Islet of Langerhans (tissue), 1 donor: Measurements from ENCODE around the gene SENP8.

Experiments used
- FAIRE-seq: peaks from one replicate; lab custom pipeline; 2011; peaks lifted over from hg19 to GRCh38; lab: Jason Lieb, UNC

Gene SENP8

GRCh38 chr15:72113347-72114031 lies 4.7 kb upstream of the SENP8 start:
- FAIRE-seq: no peak

DNA sequence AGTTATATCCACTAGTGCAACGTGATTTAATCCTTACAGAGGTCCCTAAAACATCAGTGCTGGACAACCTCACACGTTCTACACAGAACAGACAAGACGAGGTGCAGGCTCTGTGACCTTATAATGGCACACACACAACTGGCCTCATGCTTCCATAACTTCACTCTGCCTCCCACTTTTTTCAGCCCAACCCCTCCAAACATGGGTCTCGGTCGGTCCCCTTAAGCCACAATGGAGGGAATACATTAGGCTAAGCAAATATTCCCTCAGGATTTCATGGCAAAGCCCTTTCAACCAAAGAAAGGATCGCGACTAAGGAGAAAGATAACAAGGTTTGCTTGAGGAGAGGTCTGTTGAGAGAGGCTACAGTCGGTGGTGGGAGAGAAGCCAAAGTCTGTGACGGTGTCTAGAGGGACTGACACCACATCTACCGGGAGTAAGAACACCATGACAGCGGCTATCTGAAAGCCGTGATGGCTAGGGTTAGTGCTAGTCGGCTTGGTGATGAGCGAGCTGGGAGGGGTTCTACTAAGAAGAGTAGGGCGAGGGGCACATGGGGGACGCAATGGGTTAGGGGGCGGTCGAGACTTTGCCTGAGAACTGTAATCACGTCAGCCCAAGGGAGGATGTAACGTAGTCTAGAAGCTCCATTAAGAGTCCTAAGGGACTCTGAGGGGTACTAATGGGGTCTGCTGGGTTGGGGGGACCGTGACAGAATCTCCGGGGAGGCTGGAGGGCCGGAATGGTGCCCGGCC lies 1.3 kb upstream of the SENP8 start:
- FAIRE-seq: no peak

DNA sequence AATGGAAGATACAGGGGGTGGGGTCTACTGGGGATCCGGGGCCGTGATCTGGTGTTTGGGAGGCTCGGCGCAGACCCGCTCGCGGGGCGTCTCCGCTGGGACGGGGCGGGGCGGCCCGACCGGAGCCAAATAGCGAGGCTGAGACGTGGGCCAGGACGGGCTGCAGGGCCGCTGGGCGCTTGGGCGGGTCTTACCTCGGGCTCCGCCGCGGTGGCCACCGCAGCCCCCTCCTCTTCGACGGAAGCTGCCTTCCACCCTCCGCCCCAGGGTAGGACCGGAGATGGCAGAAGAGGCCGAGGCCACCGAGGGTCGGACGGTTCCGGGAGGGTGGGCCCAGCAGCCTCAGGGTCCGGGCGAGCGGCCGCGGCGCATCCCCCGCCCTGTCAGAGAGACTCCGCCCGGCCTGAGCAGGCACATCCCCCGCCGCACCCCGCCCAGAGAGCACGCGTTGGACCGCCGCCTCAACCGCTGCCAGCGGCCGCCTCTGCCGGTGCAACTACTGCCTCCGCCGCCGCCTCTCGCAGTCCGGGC lies 652 bp upstream of the SENP8 start:
- no peak for FAIRE-seq

DNA sequence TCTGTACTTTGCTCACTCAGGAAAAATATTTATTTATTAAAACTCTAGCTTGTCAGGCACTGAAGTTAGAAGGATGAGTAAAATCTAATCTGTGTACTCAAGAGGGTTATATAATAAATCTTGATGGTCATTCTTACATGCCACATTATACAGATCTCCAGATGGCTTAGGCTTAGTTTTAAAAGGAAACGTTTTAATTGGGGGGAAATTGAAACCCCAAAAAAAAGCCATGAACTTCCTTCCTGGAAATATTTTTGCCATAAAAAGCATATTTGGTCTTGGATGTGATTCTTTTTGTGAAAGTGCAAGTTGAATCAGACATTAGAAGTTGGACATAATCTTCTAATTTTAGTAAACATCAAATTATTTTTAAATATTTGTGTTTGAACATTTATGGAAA lies 6.0 kb downstream of the SENP8 start:
- FAIRE-seq: peak; percentile 30

DNA sequence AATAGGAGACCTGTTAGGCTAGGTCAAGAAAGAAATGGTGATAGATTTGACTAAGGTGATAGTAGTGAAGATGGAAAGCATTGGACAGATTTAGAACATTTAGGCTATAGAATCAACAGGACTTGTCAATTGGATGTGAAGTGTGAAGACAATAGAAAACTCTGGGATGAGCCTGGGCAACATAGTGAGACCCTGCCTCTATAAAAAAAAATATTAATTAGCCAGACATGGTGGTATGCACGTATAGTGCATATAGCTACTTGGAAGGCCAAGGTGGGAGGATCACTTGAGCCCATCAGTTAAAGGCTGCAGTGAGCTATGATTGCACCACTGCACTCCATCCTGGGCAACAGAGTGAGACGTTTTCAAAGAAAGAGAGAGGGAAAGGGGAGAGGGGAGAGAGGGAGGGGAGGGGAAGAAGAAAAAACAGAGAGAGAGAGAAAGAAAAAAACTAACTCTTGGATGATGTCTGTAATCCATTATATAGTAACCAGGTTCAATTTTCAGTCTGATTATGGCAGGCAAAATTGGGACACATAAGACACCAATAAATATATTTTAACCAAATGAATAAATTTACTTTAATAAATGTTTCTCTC lies 9.6 kb downstream of the SENP8 start:
- no peak for FAIRE-seq

DNA sequence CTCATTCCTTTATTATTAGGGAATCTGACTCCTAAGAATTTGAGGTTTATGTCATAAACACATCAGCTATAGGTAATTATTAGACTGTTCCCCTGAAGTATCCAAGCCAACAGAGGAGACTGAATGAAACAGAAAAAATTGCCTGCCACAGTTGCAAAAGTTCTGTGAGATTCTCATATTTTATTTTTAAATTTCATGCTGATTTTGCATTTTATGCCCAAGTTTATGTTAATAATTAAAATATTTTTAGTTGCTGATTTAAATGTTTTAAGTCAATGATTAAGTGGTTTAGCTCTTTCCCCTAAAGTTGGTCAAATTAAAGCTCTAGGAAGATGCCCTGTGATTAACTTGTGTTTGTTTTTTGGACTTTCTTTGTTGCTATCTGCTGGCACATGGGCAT lies 10.2 kb downstream of the SENP8 start:
- no peak for FAIRE-seq

DNA sequence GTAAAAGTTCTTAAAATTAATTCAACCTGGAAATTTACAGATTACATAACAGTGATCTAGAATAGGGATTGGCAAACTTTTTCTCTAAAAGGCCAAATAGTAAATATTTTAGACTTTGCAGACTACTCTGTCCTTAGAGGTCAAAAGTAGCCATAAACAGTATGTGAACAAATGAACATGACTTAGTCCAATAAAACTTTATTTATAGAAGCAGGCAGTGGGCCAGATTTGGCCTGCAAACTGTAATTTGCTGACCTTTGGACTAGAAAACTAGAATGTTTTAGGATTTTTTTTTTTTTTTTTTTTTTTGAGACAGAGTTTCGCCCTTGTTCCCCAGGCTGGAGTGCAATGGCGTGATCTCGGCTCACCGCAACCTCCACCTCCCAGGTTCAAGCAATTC lies 12.1 kb downstream of the SENP8 start:
- FAIRE-seq: no peak

DNA sequence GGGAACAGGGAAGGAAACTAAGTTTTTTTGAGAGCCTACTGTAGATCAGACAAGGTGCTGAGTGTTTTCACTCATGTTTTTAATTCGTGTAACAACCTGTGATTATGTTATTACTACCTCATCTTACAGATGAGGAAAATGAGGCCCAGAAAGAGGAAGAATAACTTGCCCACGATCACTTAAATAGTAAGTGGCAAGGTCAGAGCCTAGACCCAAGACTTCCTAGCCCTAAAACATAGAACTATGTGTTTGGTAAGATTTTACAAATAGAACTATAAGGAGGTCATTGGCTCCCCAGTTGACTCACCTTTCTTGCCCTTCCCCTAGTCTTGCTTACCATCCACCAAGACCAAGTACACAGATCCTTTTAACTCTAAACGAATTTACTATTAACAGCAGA lies 13.7 kb downstream of the SENP8 start:
- no peak for FAIRE-seq

GRCh38 chr15:72133211-72133610 lies 15.0 kb downstream of the SENP8 start:
- no peak for FAIRE-seq

GRCh38 chr15:72135719-72136118 lies 17.5 kb downstream of the SENP8 start:
- no peak for FAIRE-seq

DNA sequence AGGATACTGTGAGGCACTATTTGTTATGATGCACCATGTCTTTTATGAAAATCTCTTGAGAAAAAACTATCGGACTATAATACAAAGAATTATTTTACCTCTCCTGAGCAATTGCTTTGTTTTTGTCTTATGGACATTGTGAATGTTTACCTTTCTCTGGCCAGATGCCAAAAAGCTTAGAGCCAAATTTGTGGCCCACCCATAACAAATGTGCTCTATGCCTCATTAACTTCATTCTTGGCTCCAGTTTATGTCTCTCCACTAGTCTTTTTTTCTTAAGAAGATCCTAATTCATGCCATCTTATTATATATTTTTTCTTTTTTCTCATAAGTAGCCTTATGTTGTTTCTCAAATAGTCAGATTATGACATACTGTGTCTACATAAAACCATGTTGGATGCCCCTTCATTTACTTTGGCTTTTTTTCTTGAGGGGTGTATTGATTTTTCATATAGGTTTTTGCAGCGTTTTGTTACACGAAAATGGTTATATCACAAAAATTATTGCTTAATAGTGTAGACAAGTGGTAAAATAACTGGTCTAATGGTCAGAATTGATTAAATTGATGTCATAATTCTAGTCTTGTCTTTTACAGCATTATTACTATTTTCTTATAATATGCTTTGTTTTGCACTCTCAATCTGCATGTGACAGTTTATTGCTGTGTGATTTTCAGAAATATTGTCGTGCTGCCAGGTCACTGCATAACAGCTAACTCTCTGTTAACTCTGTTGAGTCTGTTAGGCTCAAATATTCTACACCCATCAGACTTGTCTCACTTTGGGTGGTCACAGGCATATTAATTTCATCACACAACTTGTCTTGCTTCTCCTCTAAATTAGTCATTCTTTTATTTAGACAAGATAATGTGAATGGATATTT lies 18.2 kb downstream of the SENP8 start:
- FAIRE-seq: no peak

DNA sequence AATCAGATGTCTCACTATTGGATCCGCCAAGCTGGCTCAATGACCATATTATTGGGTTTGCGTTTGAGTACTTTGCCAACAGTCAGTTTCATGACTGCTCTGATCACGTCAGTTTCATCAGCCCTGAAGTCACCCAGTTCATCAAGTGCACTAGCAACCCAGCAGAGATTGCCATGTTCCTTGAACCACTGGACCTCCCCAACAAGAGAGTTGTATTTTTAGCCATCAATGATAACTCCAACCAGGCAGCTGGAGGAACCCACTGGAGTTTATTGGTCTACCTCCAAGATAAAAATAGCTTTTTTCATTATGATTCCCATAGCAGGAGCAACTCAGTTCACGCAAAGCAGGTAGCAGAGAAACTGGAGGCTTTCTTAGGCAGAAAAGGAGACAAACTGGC lies 21.5 kb downstream of the SENP8 start:
- FAIRE-seq: no peak

GRCh38 chr15:72140088-72140487 lies 21.9 kb downstream of the SENP8 start:
- FAIRE-seq: no peak

DNA sequence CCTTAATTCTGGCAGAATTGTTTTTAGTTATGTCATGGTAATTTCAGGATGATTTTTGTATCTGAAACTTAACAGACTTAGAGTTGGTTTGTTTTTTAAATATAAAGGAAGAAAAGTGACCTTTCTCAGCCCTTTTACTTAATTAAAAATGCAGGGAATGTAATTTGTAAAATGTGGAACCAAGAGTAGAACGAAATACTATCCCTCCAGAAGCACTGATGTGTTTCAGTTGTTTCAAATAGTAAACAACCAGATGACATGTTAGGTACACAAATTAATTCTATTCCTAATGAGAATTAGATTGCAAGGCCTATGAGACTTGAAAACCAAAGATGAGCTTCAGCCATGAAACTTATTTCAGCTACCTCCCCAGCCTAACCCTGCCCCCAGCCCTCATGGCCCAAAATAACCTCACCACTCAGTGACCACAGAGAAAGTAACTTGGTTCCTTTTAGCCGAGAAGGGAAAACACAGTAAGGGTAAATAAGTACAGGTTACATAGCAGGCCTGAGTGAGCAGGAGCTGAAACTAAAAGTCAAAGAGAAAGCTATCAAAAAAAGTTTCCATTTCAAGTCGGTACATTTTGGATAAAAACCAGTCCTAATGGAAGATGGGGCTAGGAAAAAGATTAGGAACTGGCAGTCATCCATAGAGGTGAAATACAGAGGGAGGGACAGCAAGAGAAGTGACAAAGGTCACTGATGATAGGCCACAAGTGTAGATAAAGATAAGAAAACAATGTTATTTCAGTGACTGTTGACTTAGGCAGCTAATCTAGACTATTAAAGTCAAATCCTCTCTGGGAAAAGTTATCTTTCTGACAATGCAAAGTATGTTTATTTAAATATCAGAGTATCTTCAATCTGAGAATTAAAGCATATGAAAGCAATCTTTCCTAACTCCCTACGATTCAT lies 23.2 kb downstream of the SENP8 start:
- no peak for FAIRE-seq

GRCh38 chr15:72146221-72146620 lies 28.0 kb downstream of the SENP8 start:
- FAIRE-seq: no peak

GRCh38 chr15:72146934-72147333 lies 28.7 kb downstream of the SENP8 start:
- no peak for FAIRE-seq

GRCh38 chr15:72147418-72147817 lies 29.2 kb downstream of the SENP8 start:
- no peak for FAIRE-seq

- FAIRE-seq: no peak
These were observed 35.2 kb downstream of the SENP8 start for GRCh38 chr15:72153269-72154000.

DNA sequence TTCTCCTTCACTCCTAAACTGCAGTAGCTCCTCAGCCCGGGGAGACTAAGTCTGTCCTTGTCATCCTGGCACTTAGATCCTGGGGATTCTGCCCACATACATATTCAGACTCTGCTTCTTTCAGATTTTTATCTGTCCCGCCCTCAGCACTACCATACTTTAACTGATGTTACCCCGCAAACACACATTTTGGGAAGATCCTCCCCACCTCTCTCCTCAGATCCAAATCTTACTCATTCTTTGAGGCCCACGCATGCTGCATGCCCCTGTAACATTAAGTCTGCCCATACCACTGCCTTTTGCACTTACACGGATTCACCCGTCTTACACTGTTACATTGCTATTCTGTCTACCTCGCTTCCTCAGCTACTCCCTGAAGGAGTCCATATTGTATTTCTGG lies 36.1 kb downstream of the SENP8 start:
- FAIRE-seq: no peak

DNA sequence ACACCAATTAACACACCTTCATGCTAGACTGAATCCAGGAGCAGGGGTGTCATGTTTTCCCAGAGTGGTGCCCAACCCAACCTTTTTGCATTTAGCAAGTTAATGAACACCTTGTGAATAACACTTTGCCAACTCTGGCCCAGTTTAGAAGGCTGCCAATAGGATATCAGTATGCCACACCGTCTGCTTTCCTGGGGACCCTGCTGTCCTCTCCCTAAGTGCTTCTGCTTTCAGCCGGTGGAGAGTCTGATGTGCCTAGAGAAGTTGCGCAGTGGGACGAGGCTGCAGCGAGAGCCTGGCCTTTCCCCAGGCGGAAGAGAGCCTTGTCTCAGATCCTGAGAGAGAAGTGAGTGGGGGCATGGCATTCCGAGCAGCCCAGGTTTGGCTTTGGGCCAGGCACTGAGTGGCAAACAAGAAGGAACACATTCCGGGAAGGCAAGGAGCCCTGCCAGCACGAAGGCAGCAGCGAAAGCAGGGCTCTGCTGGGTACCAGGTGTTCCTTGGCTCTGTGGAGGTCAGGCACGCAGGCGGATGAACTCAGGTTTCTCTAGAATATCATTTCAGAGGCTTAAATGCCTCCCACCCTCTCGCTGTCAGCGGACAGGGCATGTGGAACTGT lies 36.9 kb downstream of the SENP8 start:
- no peak for FAIRE-seq
